Stimulated activated CD8-positive, alpha-beta memory T cell treated with anti-CD3 and anti-CD28 coated beads, Interleukin-4, amount 100 ng/mL, for 48 hours (primary cell): ENCODE measurements around the gene GLE1.
"Not testable (repeated sequence)": the region's sequence is repeated elsewhere in the genome, so short reads cannot be mapped to it uniquely, and the experiment has no call there.

Source experiments
- DNase-seq: peaks from one replicate; pipeline ENCODE4 v3.0.0-alpha.2; 2020

GLE1 gene

GRCh38 chr9:128552744-128553440 is 48.4 kb downstream of the GLE1 start:
- DNase-seq: peak; percentile 68

GRCh38 chr9:128553728-128554127 is 49.2 kb downstream of the GLE1 start:
- DNase-seq: no peak

- DNase-seq: peak; percentile 43
These were observed 49.8 kb downstream of the GLE1 start for GRCh38 chr9:128554155-128554862.

- DNase-seq: no peak
These were observed 50.7 kb downstream of the GLE1 start for GRCh38 chr9:128555180-128555721.

GRCh38 chr9:128556276-128556675 is 51.8 kb downstream of the GLE1 start:
- no peak for DNase-seq

- no peak for DNase-seq
These were observed 52.6 kb downstream of the GLE1 start for GRCh38 chr9:128556926-128557634.

GRCh38 chr9:128558431-128559310 is 54.2 kb downstream of the GLE1 start:
- DNase-seq: peak; percentile 81

- no peak for DNase-seq
These were observed 61.1 kb downstream of the GLE1 start for GRCh38 chr9:128565578-128565977.

- DNase-seq: no peak
These were observed 64.1 kb downstream of the GLE1 start for GRCh38 chr9:128568470-128569078.

- DNase-seq: no peak
These were observed 71.0 kb downstream of the GLE1 start for GRCh38 chr9:128575469-128575868.

GRCh38 chr9:128575916-128576315 is 71.4 kb downstream of the GLE1 start:
- DNase-seq: no peak

GRCh38 chr9:128577206-128577605 is 72.7 kb downstream of the GLE1 start:
- no peak for DNase-seq

- DNase-seq: no peak
These were observed 74.7 kb downstream of the GLE1 start for GRCh38 chr9:128579194-128579593.

- DNase-seq: no peak
These were observed 76.2 kb downstream of the GLE1 start for GRCh38 chr9:128580731-128581130.

GRCh38 chr9:128585155-128585554 is 80.6 kb downstream of the GLE1 start:
- not testable (repeated sequence) for DNase-seq

GRCh38 chr9:128586934-128587333 is 82.4 kb downstream of the GLE1 start:
- not testable (repeated sequence) for DNase-seq

- peak; percentile 51 for DNase-seq
These were observed 82.9 kb downstream of the GLE1 start for GRCh38 chr9:128587453-128587852.

- DNase-seq: no peak
These were observed 84.2 kb downstream of the GLE1 start for GRCh38 chr9:128588581-128589233.
